VCaP (cell line): ENCODE results near the gene ILKAP.

Experiments
- H3K27ac ChIP-seq: fragments of 450-650 bp; 2 replicates; pipeline ENCODE4 v1.5.1; 2017
- CTCF ChIP-seq: fragments of 450-650 bp; conservative IDR thresholded peaks from 2 replicates; pipeline ENCODE4 v1.5.1; 2017; ENCODE audit warnings: mild to moderate bottlenecking, moderate library complexity

Gene ILKAP

DNA sequence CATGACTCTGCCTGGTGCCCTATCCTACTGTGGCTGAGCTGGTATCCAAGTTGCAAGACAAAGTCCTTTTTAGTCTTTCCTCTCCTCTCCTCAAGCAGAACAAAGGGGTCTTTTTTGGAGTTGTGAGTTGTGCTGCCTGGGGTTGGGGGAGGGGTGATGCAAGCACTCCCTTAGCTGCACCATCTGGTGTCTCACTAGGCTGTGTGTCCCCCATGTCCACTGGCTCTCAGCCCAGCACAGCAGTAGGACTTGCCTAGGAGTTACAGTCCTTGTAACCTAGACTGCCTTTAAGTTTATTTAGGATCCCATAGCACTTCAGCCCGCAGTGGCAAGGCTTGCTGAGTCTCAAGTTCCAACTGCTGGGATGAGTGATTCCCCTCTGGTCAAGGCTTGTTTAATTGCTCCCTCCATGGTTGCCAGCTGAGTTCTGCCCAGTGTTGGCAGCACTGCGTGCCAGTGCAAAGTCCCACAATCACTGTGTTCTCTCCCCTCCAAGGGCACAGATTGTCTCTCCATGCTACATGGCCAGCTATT is 13.2 kb upstream of the ILKAP start:
- no peak overlapping the region for H3K27ac ChIP-seq
- no peak for TF ChIP-seq CTCF

DNA sequence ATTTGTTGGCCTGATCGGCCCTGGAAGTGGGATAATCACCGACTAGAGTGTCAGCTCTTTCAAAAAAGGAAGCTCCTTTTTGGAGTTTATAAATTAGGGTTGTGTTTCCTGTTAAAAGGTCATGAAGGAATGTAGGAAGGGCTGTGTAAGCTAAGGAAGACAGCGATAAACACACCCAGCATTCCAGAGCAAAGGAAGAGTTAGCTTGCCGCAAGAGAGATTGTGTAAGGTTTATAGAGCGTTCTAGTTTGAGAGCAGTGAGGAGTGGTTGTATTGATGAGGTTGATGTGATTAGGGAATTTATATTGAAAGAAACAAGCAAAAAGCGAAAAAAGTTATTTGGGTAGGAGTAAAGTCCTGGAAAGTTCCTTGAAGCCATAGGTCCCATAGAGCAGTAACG is 3.5 kb upstream of the ILKAP start:
- no peak overlapping the region for H3K27ac ChIP-seq
- no peak for TF ChIP-seq CTCF

GRCh38 chr2:238203973-238204683 is 633 bp upstream of the ILKAP start:
- peak overlapping the region; percentile 94 for H3K27ac ChIP-seq
- no peak for TF ChIP-seq CTCF

DNA sequence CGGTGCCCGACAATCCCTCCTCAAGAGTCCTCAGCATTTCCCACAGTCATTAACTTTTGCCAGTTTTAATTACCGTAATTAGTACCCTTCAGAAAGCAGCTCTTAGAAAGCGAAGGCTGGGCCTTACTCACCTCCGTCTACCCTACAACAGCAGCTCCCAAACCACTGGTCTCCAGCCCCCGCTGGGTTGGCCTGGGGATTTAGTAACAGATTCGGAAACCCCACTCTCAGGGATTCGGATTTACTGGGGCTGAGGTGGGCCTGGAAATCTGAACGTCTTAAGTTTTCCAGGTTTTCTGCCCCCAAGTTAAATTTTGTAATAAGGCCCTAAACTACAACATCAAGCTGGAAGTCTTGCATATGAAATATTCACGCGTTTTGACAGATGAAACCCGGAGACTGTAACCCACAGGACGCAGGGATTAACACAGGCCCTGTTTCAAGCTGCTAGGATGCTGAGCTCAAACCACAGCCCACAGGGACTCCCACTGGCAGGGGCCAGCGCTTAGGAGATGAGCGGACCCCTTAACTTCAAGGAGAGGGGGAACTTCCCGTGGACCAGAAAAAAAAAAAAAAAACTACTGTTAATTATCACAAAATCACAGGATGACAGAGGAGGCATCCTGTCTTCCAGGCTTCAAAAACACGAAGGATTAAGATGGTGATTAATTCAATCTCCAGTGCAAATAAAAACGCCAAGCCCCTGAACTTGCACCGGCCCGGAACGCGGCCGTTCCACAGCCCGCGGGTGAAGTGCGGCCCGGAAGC is 985 bp downstream of the ILKAP start:
- TF ChIP-seq CTCF = no peak
- H3K27ac ChIP-seq = peak overlapping the region; percentile 94

DNA sequence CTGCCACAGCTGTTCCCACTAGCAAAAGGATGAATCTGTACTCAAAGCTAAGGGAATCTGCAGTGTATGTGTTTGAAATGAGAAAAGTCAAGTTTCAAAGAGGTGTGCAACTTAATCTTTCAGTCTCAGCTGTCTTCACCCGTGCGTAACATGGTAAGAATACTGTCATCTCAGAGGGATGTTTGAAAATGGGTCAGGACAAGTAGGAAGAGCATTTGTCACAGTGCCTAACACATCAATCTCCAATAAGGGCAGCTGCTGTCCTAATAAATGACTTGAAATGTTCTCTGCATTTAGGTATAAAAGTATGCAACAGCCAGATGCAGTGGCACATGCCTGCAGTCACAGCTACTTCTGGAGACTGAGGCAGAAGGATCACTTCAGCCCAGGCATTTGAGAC is 13.1 kb downstream of the ILKAP start:
- H3K27ac ChIP-seq = no peak overlapping the region
- no peak for TF ChIP-seq CTCF

- no peak for TF ChIP-seq CTCF
- no peak overlapping the region for H3K27ac ChIP-seq
Observed at GRCh38 chr2:238187618-238188548, 15.6 kb downstream of the ILKAP start.

GRCh38 chr2:238183821-238184220 is 19.7 kb downstream of the ILKAP start:
- TF ChIP-seq CTCF = no peak

More at GRCh38 chr2:238183821-238184220, 19.7 kb downstream of the ILKAP start:
- H3K27ac ChIP-seq = no peak overlapping the region
